SK-N-SH (cell line): ENCODE measurements around the gene GRK5.
"Not testable (repeated sequence)": the region's sequence is repeated elsewhere in the genome, so short reads cannot be mapped to it uniquely, and the experiment has no call there.

Experiments used
- CTCF ChIP-seq: fragments of 200-600 bp; sonication (generic); IDR thresholded peaks from 2 replicates; pipeline ENCODE4 v1.6.1; 2017; ENCODE audit warnings: antibody characterized with exemption, mild to moderate bottlenecking, moderate library complexity
- EP300 ChIP-seq, 2 experiments: IDR thresholded peaks; 2 replicates each; pipeline versions ENCODE4 v1.4.0 to v1.6.1; 2012; ENCODE audit warnings: borderline replicate concordance in 1 of 2, low read depth in 1 of 2, low read length in 1 of 2
- EZH2phosphoT487 ChIP-seq: fragments of 200-600 bp; sonication (generic); IDR thresholded peaks from 2 replicates; pipeline ENCODE4 v1.6.1; 2017; ENCODE audit warnings: low read depth, mixed run types, mild to moderate bottlenecking, antibody characterized with exemption, moderate library complexity, borderline replicate concordance
- GABPA ChIP-seq: IDR thresholded peaks from 2 replicates; pipeline ENCODE4 v1.4.0; 2012; ENCODE audit warnings: low read depth, mild to moderate bottlenecking
- JUND ChIP-seq: IDR thresholded peaks from 2 replicates; pipeline ENCODE4 v1.4.0; 2012
- MXI1 ChIP-seq: IDR thresholded peaks from 2 replicates; pipeline ENCODE4 v1.6.1; 2012; ENCODE audit warnings: mild to moderate bottlenecking, low read depth, low read length, improper control_type of control experiment
- REST ChIP-seq: IDR thresholded peaks from 2 replicates; pipeline ENCODE4 v1.6.1; 2012; ENCODE audit warnings: mild to moderate bottlenecking, low read depth, low read length, moderate library complexity
- SMC3 ChIP-seq: IDR thresholded peaks from 2 replicates; pipeline ENCODE4 v1.6.1; 2012; ENCODE audit warnings: low read depth, low read length, improper control_type of control experiment
- TAF1 ChIP-seq: IDR thresholded peaks from 2 replicates; pipeline ENCODE4 v1.6.1; 2012; ENCODE audit warnings: low read depth, mild to moderate bottlenecking, low read length, moderate library complexity, borderline replicate concordance
- TCF12 ChIP-seq: IDR thresholded peaks from 2 replicates; pipeline ENCODE4 v1.4.0; 2012
- USF2 ChIP-seq: fragments of 150-350 bp; IDR thresholded peaks from 2 replicates; pipeline ENCODE4 v1.6.1; 2017; ENCODE audit warnings: antibody characterized with exemption, low read length, low read depth, borderline replicate concordance

GRCh38 chr10:119261016-119261415 lies 53.6 kb downstream of the GRK5 start:
- TF ChIP-seq EZH2phosphoT487; CTCF; REST; SMC3; USF2; EP300 (IDR thresholded peaks at IDR 0.05; ENCODE audit: borderline replicate concordance in 1 of 2, low read depth in 1 of 2, low read length in 1 of 2); TAF1; JUND; TCF12; GABPA; MXI1: not testable (repeated sequence)
